B cell (primary cell): Measurements from ENCODE around the gene OR6N1. TPM values are rescaled to one million over a fixed set of nuclear protein-coding genes. Genes with fewer than 3 reads are reported as not detected.

Source experiments
- ATAC-seq: fragments of 200-7000 bp; cut with Tn5 transposase; one replicate; pipeline ENCODE4 v1.10.0; 2021; ENCODE audit warnings: low read depth, mild to moderate bottlenecking, moderate number of reproducible peaks, moderate library complexity
- CTCF ChIA-PET: fragments of 350-600 bp; sonication (Branson Sonifier 250); formaldehyde crosslinking; loops from one replicate; lab custom pipeline; 2021; ENCODE audit warnings: antibody characterized with exemption, inconsistent platforms; lab: Charles Lee
- POLR2A ChIA-PET: fragments of 350-600 bp; sonication (Branson Sonifier 250); formaldehyde crosslinking; loops from one replicate; lab custom pipeline; 2021; ENCODE audit warnings: antibody characterized with exemption; lab: Charles Lee
- DNase-seq: peaks from one replicate; pipeline ENCODE4 v3.0.0; 2013
- H2AFZ ChIP-seq: 2 replicates; pipeline ENCODE4 v1.6.1; 2012; ENCODE audit warnings: mild to moderate bottlenecking, low read depth, low read length; ENCODE audit not compliant: insufficient read depth, poor library complexity, severe bottlenecking
- H3K27ac ChIP-seq, 2 donors: 1 replicate in 1 of 2; 2 replicates in 1 of 2; pipeline ENCODE4 v1.5.1; 2012 to 2013; ENCODE audit warnings: low read length in 2 of 2, mild to moderate bottlenecking in 2 of 2, moderate library complexity in 1 of 2
- H3K27me3 ChIP-seq, 4 experiments: fragments of 200-600 bp in 1 of 4; sonication (generic) in 1 of 4; replicated peaks in 1 of 4; 1 replicate in 2 of 4; 2 replicates in 2 of 4; pipeline versions ENCODE4 v1.6.1 to v1.7.0; 2013 to 2016; ENCODE audit warnings: low read length in 3 of 4, mild to moderate bottlenecking in 2 of 4, mixed read lengths in 1 of 4, moderate library complexity in 1 of 4; ENCODE audit not compliant: insufficient read depth in 4 of 4, control insufficient read depth in 3 of 4; ENCODE audit errors: control extremely low read depth in 1 of 4
- H3K36me3 ChIP-seq, 2 experiments: replicated peaks in 1 of 2; 1 replicate in 1 of 2; 2 replicates in 1 of 2; pipeline versions ENCODE4 v1.6.1 to v1.7.1; 2013; ENCODE audit warnings: low read length in 1 of 2; ENCODE audit not compliant: insufficient read depth in 2 of 2, control insufficient read depth in 1 of 2; ENCODE audit errors: control extremely low read depth in 1 of 2, extremely low read depth in 1 of 2
- H3K4me1 ChIP-seq, 2 donors: fragments of 200-600 bp in 1 of 2; sonication (generic) in 1 of 2; 1 replicate in 1 of 2; 2 replicates in 1 of 2; pipeline versions ENCODE4 v1.5.1 to v1.6.1; 2013 to 2017; ENCODE audit warnings: low read length in 2 of 2; ENCODE audit not compliant: control insufficient read depth in 2 of 2, insufficient read depth in 2 of 2
- H3K4me2 ChIP-seq: replicated peaks from 2 replicates; pipeline ENCODE3; 2012; ENCODE audit warnings: mild to moderate bottlenecking, low read depth, low read length; ENCODE audit not compliant: poor library complexity, severe bottlenecking
- H3K4me3 ChIP-seq, 5 experiments: fragments of 200-600 bp in 1 of 5; sonication (generic) in 1 of 5; 1 replicate in 3 of 5; 2 replicates in 2 of 5; pipeline versions ENCODE4 v1.5.1 to v1.7.0; 2011 to 2016; ENCODE audit warnings: low read length in 4 of 5, mild to moderate bottlenecking in 4 of 5, low read depth in 2 of 5, control low read depth in 1 of 5, moderate library complexity in 1 of 5; ENCODE audit not compliant: insufficient read depth in 1 of 5; ENCODE audit errors: control extremely low read depth in 1 of 5, extremely low read depth in 1 of 5
- H3K79me2 ChIP-seq: fragments of 200-600 bp; sonication (generic); one replicate; pipeline ENCODE4 v1.6.0; 2016; ENCODE audit warnings: low read length; ENCODE audit not compliant: control insufficient read depth, insufficient read depth
- H3K9ac ChIP-seq: fragments of 200-600 bp; sonication (generic); 2 replicates; pipeline ENCODE4 v1.6.1; 2017; ENCODE audit warnings: mild to moderate bottlenecking, low read length, moderate library complexity
- H3K9me3 ChIP-seq, 3 donors: one replicate each; pipeline versions ENCODE4 v1.6.1 to v1.7.1; 2013; ENCODE audit warnings: low read length in 2 of 3; ENCODE audit not compliant: control insufficient read depth in 2 of 3, insufficient read depth in 1 of 3; ENCODE audit errors: control extremely low read depth in 1 of 3
- H4K20me1 ChIP-seq: 2 replicates; pipeline ENCODE4 v1.6.0; 2012; ENCODE audit warnings: mild to moderate bottlenecking, low read length; ENCODE audit not compliant: insufficient read depth, control insufficient read depth, poor library complexity, severe bottlenecking
- H3K27ac Mint-ChIP-seq: one replicate; pipeline ENCODE4 v1.8.0; 2021; ENCODE audit warnings: mixed read lengths
- H3K27me3 Mint-ChIP-seq: one replicate; pipeline ENCODE4 v1.8.0; 2021; ENCODE audit warnings: mixed read lengths
- H3K4me1 Mint-ChIP-seq: one replicate; pipeline ENCODE4 v1.8.0; 2021; ENCODE audit warnings: mixed read lengths
- H3K4me3 Mint-ChIP-seq: one replicate; pipeline ENCODE4 v1.8.0; 2021; ENCODE audit warnings: mixed read lengths
- H3K9me3 Mint-ChIP-seq: one replicate; pipeline ENCODE4 v1.8.0; 2022; ENCODE audit warnings: mixed read lengths; ENCODE audit not compliant: insufficient read depth
- EZH2 ChIP-seq: IDR thresholded peaks from 2 replicates; pipeline ENCODE4 v1.6.1; 2012; ENCODE audit warnings: borderline replicate concordance, low read depth, mild to moderate bottlenecking, moderate library complexity, low read length; ENCODE audit not compliant: insufficient read depth, poor library complexity, severe bottlenecking
- WGBS: methylation state at CpG from one replicate; pipeline ENCODE4 v1.1.5; 2013; ENCODE audit warnings: missing lambda C conversion rate; ENCODE audit not compliant: insufficient coverage; 5-methylcytosine and 5-hydroxymethylcytosine counted together
- intact Hi-C: fragments of 100-400 bp; cut with micrococcal nuclease; formaldehyde crosslinking; loops from one replicate; pipeline ENCODE4 v1.10.0; 2022
- polyA plus RNA-seq: library from polyadenylated mRNA; depleted of rRNA; stranded (reverse); fragments of >200 nt; gene quantifications from 2 replicates; pipeline ENCODE4 v1.2.3, GENCODE V29; 2012
- total RNA-seq, 2 donors: library from RNA; stranded (reverse); fragments of 120-200 nt in 1 of 2; gene quantifications; 1 replicate in 1 of 2; 2 replicates in 1 of 2; pipeline versions ENCODE4 v1.2.3 to v1.2.4, GENCODE V29; 2013 to 2022
- TF ChIP-seq, protein P1 (sequence below): fragments of 200-600 bp; IDR thresholded peaks from one replicate; pipeline ENCODE4 v1.8.0; 2022; ENCODE audit warnings: antibody characterized with exemption, mild to moderate bottlenecking

The OR6N1 gene
- total and polyA plus RNA-seq, 2 donors (not counting 1 experiment from before 2014, with no cell fraction given): not detected

DNA sequence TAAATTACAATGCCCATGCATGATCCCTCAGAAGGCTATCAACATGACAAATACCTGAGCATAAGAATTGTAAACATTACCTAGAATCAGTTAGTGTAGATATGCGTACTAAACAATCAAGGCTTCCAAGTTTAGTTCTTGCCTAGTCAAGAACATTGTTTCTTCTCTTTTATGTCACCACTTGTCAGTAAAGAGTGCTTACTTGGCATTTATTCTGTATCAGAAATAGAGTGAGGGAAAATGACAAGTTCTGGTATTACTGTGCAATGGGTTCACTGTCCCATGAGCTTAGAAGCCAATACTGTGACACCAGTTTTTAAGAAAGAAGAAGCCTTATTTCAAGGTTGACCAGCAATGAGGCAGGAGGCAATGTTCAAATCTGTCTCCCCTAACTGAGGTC lies 31.7 kb upstream of the OR6N1 start:
- WGBS: no CpG with 5 or more reads among the region's 1 CpG
- no peaks in the 10 kb centered on the region for H3K4me1 ChIP-seq
- H3K79me2 ChIP-seq: no peaks in the 10 kb centered on the region
- H3K4me3 ChIP-seq: no peak overlapping the region
- no peaks in the 10 kb centered on the region for H3K36me3 ChIP-seq
- ChIA-PET CTCF (no interaction called here), POLR2A (no interaction called here)
- H3K4me2 ChIP-seq: no peak overlapping the region
- no peak overlapping the region for H2AFZ ChIP-seq
- no peaks in the 10 kb centered on the region for H3K9me3 ChIP-seq
- TF ChIP-seq, protein P1, sequence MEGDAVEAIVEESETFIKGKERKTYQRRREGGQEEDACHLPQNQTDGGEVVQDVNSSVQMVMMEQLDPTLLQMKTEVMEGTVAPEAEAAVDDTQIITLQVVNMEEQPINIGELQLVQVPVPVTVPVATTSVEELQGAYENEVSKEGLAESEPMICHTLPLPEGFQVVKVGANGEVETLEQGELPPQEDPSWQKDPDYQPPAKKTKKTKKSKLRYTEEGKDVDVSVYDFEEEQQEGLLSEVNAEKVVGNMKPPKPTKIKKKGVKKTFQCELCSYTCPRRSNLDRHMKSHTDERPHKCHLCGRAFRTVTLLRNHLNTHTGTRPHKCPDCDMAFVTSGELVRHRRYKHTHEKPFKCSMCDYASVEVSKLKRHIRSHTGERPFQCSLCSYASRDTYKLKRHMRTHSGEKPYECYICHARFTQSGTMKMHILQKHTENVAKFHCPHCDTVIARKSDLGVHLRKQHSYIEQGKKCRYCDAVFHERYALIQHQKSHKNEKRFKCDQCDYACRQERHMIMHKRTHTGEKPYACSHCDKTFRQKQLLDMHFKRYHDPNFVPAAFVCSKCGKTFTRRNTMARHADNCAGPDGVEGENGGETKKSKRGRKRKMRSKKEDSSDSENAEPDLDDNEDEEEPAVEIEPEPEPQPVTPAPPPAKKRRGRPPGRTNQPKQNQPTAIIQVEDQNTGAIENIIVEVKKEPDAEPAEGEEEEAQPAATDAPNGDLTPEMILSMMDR: no peak
- no peak for TF ChIP-seq EZH2
- intact Hi-C loops: no loop called here
- H4K20me1 ChIP-seq: no peaks in the 10 kb centered on the region
- Mint-ChIP-seq H3K4me3 (no peak overlapping the region), H3K27ac (no peak overlapping the region), H3K4me1 (peaks cover 3% of the 10 kb centered on the region), H3K27me3 (peaks cover 30% of the 10 kb centered on the region), H3K9me3 (no peaks in the 10 kb centered on the region)
- DNase-seq (no peak), ATAC-seq (no peak)
- H3K27me3 ChIP-seq: peaks cover 0 to 8% (median 0%) of the 10 kb centered on the region in 4 experiments
- H3K27ac ChIP-seq: no peak overlapping the region
- no peak overlapping the region for H3K9ac ChIP-seq

DNA sequence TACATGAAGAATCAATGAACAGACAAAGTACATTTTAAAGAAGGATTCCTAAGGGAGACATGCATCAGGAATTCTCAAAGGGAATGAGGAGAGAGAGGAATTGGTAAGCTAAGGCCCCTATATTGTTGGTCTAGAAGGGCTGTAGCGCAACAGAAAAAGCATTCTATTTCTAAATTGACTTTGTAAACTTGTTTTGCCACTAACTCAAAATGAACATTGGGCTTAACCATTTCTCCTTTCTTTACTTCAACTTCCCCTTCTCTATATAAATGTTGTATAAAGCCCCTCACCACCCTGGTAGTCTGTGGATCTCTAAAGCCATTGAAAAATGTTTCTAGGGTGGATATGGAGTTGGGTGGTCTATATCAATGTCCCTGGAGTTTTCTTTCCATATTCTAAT lies 29.4 kb upstream of the OR6N1 start:
- no peak overlapping the region for H3K27ac ChIP-seq
- no peak for TF ChIP-seq EZH2
- TF ChIP-seq, protein P1: no peak
- no CpG with 5 or more reads among the region's 1 CpG for WGBS
- CTCF ChIA-PET: no interaction called here
- H4K20me1 ChIP-seq: no peaks in the 10 kb centered on the region
- no peak overlapping the region for H2AFZ ChIP-seq
- no peak overlapping the region for H3K27ac Mint-ChIP-seq
- H3K9ac ChIP-seq: no peak overlapping the region
- H3K9me3 Mint-ChIP-seq: no peaks in the 10 kb centered on the region
- H3K4me1 Mint-ChIP-seq: peaks cover 3% of the 10 kb centered on the region
- H3K27me3 ChIP-seq: peaks cover 0 to 8% (median 0%) of the 10 kb centered on the region in 4 experiments
- no peaks in the 10 kb centered on the region for H3K4me1 ChIP-seq
- no peaks in the 10 kb centered on the region for H3K36me3 ChIP-seq
- POLR2A ChIA-PET: no interaction called here
- H3K27me3 Mint-ChIP-seq: peaks cover 32% of the 10 kb centered on the region
- no peak for DNase-seq
- H3K9me3 ChIP-seq: no peaks in the 10 kb centered on the region
- H3K4me3 Mint-ChIP-seq: no peak overlapping the region
- H3K79me2 ChIP-seq: no peaks in the 10 kb centered on the region
- H3K4me2 ChIP-seq: no peak overlapping the region
- ATAC-seq: no peak
- H3K4me3 ChIP-seq: no peak overlapping the region
- intact Hi-C loops: no loop called here
